Tibial nerve (tissue), 4 donors: ENCODE data around the gene TMEM132D. TPM values are rescaled to one million over a fixed set of nuclear protein-coding genes. Genes with fewer than 3 reads are reported as not detected.
"Not testable (repeated sequence)": the region's sequence is repeated elsewhere in the genome, so short reads cannot be mapped to it uniquely, and the experiment has no call there.

Experiments
- DNase-seq, 2 donors: peaks; one replicate each; pipeline ENCODE4 v3.0.0-alpha.2; 2019; ENCODE audit warnings: low spot score in 2 of 2
- H3K27ac ChIP-seq, 4 donors: fragments of 200-600 bp; sonication (generic) in 3 of 4; one replicate each; pipeline ENCODE4 v1.5.1; 2017 to 2019; ENCODE audit warnings: mild to moderate bottlenecking in 1 of 4
- H3K27me3 ChIP-seq, 2 donors: fragments of 200-600 bp; sonication (generic) in 1 of 2; one replicate each; pipeline versions ENCODE4 v1.5.1 to v1.6.0; 2017 to 2019
- H3K36me3 ChIP-seq, 3 donors: fragments of 200-600 bp; sonication (generic); one replicate each; pipeline ENCODE4 v1.5.1; 2018 to 2019
- H3K4me1 ChIP-seq, 4 donors: fragments of 200-600 bp; sonication (generic) in 3 of 4; one replicate each; pipeline ENCODE4 v1.5.1; 2017 to 2019
- H3K4me3 ChIP-seq, 4 donors: fragments of 200-600 bp; sonication (generic) in 3 of 4; one replicate each; pipeline ENCODE4 v1.5.1; 2017 to 2019; ENCODE audit warnings: mild to moderate bottlenecking in 1 of 4, moderate library complexity in 1 of 4
- H3K9me3 ChIP-seq, 4 donors: fragments of 200-600 bp; sonication (generic) in 3 of 4; one replicate each; pipeline ENCODE4 v1.5.1; 2017 to 2019
- CTCF ChIP-seq, 5 experiments: fragments of 200-600 bp in 3 of 5; fragments of 450-650 bp in 2 of 5; sonication (generic) in 3 of 5; IDR thresholded peaks; one replicate each; pipeline ENCODE4 v1.5.1; 2016 to 2019; ENCODE audit warnings: antibody characterized with exemption in 5 of 5, mild to moderate bottlenecking in 3 of 5, moderate library complexity in 2 of 5
- EP300 ChIP-seq, 2 donors: sonication (generic); formaldehyde crosslinking; IDR thresholded peaks; one replicate each; pipeline ENCODE4 v1.6.1; 2017; ENCODE audit warnings: antibody characterized with exemption in 2 of 2, mild to moderate bottlenecking in 1 of 2
- POLR2A ChIP-seq, 2 donors: fragments of 450-650 bp; IDR thresholded peaks; one replicate each; pipeline ENCODE4 v1.6.1; 2017; ENCODE audit warnings: antibody characterized with exemption in 2 of 2, mild to moderate bottlenecking in 2 of 2, moderate library complexity in 2 of 2
- WGBS, 2 donors: methylation state at CpG; one replicate each; pipeline ENCODE4 v1.1.5; 2018; 5-methylcytosine and 5-hydroxymethylcytosine counted together
- total RNA-seq, 4 donors: library from RNA; depleted of rRNA; stranded (reverse); fragments of >200 nt; gene quantifications; one replicate each; pipeline ENCODE4 v1.1.0, GENCODE V29; 2016

The TMEM132D gene
- total RNA-seq, 4 donors from 2014 or later = under 0.01 to 0.21 TPM; not detected in 2

GRCh38 chr12:129556082-129556481 lies 347.7 kb downstream of the TMEM132D start:
- H3K9me3 ChIP-seq = peaks cover 0 to 24% (median 0%) of the 10 kb centered on the region in 4 donors
- H3K36me3 ChIP-seq = no peaks in the 10 kb centered on the region
- H3K27ac ChIP-seq = no peak overlapping the region
- TF ChIP-seq POLR2A (IDR thresholded peaks at IDR 0.05) (no peak), EP300 (IDR thresholded peaks at IDR 0.05) (no peak), CTCF (IDR thresholded peaks at IDR 0.05) (no peak)
- 79 to 81% methylated on average over 9 of the region's 9 CpGs for WGBS, 2 donors
- DNase-seq = no peak
- H3K27me3 ChIP-seq = no peaks in the 10 kb centered on the region
- no peaks in the 10 kb centered on the region for H3K4me1 ChIP-seq
- H3K4me3 ChIP-seq = no peak overlapping the region

GRCh38 chr12:129552996-129553750 lies 350.7 kb downstream of the TMEM132D start:
- Histone ChIP-seq H3K36me3 (no peaks in the 10 kb centered on the region), H3K4me3 (no peak overlapping the region), H3K9me3 (peaks cover 0 to 38% (median 2%) of the 10 kb centered on the region in 4 donors), H3K4me1 (no peaks in the 10 kb centered on the region), H3K27me3 (no peaks in the 10 kb centered on the region), H3K27ac (no peak overlapping the region)
- no peak for TF ChIP-seq EP300 (IDR thresholded peaks at IDR 0.05)
- WGBS, 2 donors = 85 to 87% methylated on average over 19 of the region's 19 CpGs
- DNase-seq = no peak

GRCh38 chr12:129551441-129551840 lies 352.4 kb downstream of the TMEM132D start:
- no peak for DNase-seq
- H3K36me3 ChIP-seq = no peaks in the 10 kb centered on the region
- no peak for TF ChIP-seq EP300 (IDR thresholded peaks at IDR 0.05)
- H3K4me3 ChIP-seq = no peak overlapping the region
- H3K27ac ChIP-seq = no peak overlapping the region
- H3K9me3 ChIP-seq = peaks cover 0 to 35% (median 2%) of the 10 kb centered on the region in 4 donors
- no peaks in the 10 kb centered on the region for H3K4me1 ChIP-seq
- no peaks in the 10 kb centered on the region for H3K27me3 ChIP-seq
- 69 to 79% methylated on average over 3 of the region's 3 CpGs for WGBS, 2 donors

- 36 to 41% methylated on average over 3 of the region's 3 CpGs for WGBS, 2 donors
- peaks cover 0 to 39% (median 2%) of the 10 kb centered on the region in 4 donors for H3K9me3 ChIP-seq
- H3K36me3 ChIP-seq = no peaks in the 10 kb centered on the region
- no peak overlapping the region for H3K4me3 ChIP-seq
- H3K4me1 ChIP-seq = no peaks in the 10 kb centered on the region
- H3K27me3 ChIP-seq = no peaks in the 10 kb centered on the region
- TF ChIP-seq CTCF (IDR thresholded peaks at IDR 0.05) = no peak
- TF ChIP-seq EP300 (IDR thresholded peaks at IDR 0.05) = no peak
- no peak for TF ChIP-seq POLR2A (IDR thresholded peaks at IDR 0.05)
- H3K27ac ChIP-seq = no peak overlapping the region
- no peak for DNase-seq
These were observed 353.5 kb downstream of the TMEM132D start for GRCh38 chr12:129550353-129550752.

- no peak for DNase-seq
- no peaks in the 10 kb centered on the region for H3K27me3 ChIP-seq
- TF ChIP-seq CTCF (IDR thresholded peaks at IDR 0.05) = no peak
- TF ChIP-seq EP300 (IDR thresholded peaks at IDR 0.05) = no peak
- no peak for TF ChIP-seq POLR2A (IDR thresholded peaks at IDR 0.05)
- no peak overlapping the region for H3K4me3 ChIP-seq
- no peaks in the 10 kb centered on the region for H3K36me3 ChIP-seq
- 84 to 87% methylated on average over 5 of the region's 5 CpGs for WGBS, 2 donors
- peaks cover 0 to 40% (median 2%) of the 10 kb centered on the region in 4 donors for H3K9me3 ChIP-seq
- H3K4me1 ChIP-seq = no peaks in the 10 kb centered on the region
- no peak overlapping the region for H3K27ac ChIP-seq
These were observed 354.2 kb downstream of the TMEM132D start for GRCh38 chr12:129549656-129550055.

- not testable (repeated sequence) for H3K27me3 ChIP-seq
- WGBS, 2 donors = 50 to 55% methylated on average over 2 of the region's 2 CpGs
- peaks cover 0 to 40% (median 2%) of the 10 kb centered on the region in 4 donors for H3K9me3 ChIP-seq
These were observed 354.8 kb downstream of the TMEM132D start for GRCh38 chr12:129549020-129549419.

More at GRCh38 chr12:129549020-129549419, 354.8 kb downstream of the TMEM132D start:
- not testable (repeated sequence) for H3K4me3 ChIP-seq, H3K27ac ChIP-seq, DNase-seq, H3K36me3 ChIP-seq, H3K4me1 ChIP-seq
